Measurements from ENCODE around the gene CTDSPL. TPM values are rescaled to one million over a fixed set of nuclear protein-coding genes. Genes with fewer than 3 reads are reported as not detected.
A peak's percentile ranks its signal among the peaks of the same experiment; 100 is the strongest.

The CTDSPL gene
- polyA plus RNA-seq, 10 donors, result 29.8 to 50.2 (median 36.9) TPM

GRCh38 chr3:37910671-37911400 lies 49.2 kb downstream of the CTDSPL start:
- DNase-seq, result no peak

DNA sequence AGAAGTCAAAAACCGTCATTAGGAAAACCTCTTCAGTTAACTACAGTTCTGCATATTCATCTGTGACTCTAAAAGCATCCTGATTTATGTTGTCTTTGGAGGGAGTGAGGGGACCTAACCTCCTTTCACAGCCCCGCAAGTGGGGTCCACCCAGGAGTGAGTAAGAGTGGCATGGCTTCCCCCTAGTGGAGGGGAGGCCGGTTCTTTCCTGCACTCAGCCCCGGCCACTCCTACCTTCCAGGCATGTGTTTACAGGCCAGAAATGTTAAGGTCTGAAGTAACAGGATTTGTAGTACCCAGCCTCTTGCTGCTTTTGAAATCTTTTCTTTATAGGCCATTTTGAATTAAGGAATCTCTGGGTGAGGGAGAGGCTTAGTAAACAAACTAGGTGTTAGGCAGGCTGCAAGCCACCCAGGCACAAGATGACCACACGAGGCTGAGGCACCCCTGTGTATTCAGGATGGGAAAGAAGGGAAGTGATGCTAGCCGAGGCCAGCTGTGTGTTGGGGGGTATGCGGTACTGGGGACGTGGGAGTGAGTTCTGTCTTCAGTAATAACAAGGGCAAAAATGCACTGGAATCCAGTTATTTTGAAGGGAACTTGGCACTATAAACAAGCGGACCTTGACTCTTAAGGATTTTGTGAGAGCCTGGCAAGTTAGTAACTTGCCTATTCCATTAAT lies 50.5 kb downstream of the CTDSPL start:
- no peak for DNase-seq

DNA sequence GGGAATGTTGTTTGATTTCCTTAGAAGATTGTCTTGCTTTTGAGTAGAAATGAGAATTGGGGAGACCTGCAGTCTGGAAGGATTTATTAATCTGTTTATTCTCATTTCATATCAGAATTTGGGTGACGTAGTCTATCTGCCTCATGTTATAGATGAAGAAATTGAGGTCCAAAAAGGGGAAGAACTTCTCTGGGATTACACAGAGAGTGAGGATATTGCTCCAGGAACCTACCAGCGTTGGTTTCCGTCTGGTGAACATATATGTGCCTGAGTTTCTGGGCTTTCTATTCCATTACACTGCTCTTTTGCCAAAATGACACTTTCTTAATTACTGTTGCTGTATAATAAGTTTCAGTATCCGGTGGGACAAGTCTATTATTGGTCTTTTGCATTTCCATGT lies 51.8 kb downstream of the CTDSPL start:
- no peak for DNase-seq

DNA sequence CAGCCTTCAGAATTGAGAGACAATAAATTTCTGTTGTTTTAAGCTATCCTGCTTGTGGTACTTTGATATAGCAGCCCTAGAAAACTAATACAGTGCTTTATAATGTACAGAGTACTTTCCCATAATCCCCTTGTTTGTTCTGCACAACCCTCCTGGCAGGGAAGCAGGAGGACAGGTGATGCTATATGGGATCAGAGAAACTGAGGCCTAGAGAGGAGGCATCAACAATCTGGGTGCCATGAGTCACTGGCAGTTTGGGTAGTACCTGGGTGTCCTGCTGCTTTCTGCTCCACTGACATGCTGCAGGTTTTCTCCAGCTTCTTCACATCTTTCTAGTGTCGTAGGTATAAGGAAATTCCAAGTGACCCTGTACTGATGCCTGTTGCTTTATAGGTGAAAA lies 55.0 kb downstream of the CTDSPL start:
- DNase-seq, result no peak

DNA sequence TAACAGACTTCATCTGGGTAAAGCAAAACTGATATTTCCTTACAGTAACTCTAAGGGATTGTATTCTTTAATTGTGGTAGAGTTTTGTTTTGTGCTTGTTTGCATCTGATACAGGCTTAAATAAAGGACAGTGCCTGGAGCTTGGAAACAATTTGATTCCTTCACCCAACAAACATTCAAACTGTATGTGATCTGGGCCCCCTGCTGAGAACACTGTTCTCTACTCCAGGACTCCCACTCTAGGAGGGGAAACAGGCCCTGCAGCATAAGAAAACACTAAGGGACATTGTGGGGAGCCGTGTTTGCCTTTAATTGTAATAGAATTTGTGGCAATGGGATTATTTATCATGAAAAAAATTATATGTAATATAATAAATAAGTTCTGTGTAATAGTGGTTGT lies 56.9 kb downstream of the CTDSPL start:
- DNase-seq, result no peak

GRCh38 chr3:37920156-37920699 lies 58.5 kb downstream of the CTDSPL start:
- DNase-seq, result no peak

DNA sequence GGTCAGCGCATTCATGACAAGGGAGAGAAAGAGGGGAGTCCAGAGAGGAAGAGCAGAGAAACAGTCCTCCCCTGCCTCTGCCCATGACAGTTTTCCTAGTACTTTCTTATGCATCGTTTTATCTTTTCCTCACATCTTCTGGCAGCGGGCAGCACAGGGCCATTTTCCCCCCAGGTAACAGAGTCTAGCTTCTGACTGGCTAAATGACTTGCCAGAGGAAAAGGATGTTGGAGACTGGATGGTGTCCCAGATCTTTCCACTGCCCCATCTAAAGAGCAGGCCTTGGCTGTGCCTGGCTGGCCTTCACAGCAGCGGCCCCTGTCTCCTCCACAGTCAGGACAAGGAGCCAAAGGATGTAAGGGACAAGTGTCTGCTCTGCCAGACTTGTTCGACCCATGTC lies 59.3 kb downstream of the CTDSPL start:
- DNase-seq, result no peak

DNA sequence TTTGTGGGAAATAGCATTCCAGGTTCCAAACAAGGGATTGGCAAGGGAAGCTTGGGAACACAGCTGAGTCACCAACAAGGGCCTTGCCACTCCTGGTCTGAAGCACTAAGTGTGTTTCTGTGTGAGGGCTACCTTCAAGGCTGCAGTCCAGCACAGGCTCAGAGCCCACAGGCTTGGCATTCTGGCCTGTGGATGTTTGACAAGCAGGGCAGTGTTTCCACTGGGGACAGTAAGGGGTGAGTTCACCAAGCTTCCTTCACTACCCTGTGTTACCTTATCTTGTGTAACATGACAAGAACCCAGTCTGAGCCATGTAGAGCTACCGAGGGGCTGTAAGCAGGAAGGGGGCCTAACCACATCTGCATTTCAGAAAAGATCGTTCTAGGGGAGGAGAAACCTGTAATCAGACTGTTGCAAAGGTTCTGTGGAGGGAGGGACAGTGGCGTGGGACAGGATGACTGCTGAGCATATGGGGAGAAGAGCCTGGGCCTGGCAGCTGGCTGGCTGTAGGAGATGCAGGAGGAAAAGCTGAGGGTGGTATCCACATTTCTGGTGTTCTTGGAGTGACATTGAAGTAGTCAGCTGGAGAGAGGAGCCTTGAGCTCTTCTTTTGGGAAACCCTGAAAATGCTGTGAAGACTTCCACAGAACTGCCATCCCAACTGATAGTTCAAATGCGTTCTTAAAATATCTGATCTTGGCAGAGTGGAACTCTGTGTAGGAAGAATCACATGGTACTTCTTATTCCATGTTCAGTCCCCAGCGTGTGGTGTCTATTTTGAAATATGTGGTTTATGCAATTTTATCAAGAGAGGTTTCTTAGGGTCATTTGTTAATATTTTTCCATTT lies 61.3 kb downstream of the CTDSPL start:
- no peak for DNase-seq

DNA sequence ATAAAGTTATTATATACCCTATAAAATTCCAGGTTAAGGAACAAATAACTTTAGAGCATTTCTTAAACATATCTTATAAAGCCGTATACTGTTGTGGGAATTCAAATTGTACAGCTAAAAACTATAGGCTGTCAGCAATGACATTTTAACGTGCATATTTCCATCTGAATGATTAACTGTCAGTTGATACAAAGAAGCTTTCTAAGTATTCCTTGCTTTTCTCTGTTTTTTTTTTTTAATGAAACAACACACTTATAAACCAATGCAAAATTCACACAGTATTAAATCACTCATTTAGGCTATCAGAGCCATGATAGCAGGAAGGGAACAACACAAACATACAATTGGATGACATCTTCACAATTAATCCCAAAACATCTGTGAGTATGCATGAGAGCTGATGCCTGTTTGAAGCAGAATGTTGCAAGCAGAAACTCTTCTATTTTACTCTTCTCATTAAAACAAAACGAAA lies 61.9 kb downstream of the CTDSPL start:
- no peak for DNase-seq

- no peak for DNase-seq
These were observed 62.8 kb downstream of the CTDSPL start for GRCh38 chr3:37924453-37924852.

DNA sequence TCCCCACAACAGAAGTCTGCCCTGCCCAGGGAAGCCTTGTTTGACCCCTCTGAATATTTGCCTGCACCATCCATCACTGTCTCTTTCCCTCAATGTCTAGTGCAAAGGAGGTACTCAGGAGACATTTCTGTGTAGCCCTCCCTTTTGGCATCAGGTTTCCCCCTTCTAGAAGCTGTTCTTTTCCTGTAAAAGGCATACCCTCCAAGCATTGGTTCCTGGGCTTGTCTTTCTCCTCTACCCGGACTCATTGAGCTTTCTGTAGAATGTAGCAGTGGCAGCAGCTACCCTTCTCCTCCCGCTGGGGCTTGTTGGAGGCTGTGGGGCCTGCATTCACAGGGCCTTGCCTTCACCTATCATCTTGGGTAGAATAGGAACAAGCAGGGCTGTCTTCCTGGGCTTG lies 63.5 kb downstream of the CTDSPL start:
- DNase-seq, result no peak

GRCh38 chr3:37926611-37927010 lies 64.9 kb downstream of the CTDSPL start:
- DNase-seq, result no peak

- DNase-seq, result no peak
These were observed 68.8 kb downstream of the CTDSPL start for GRCh38 chr3:37930495-37930894.

DNA sequence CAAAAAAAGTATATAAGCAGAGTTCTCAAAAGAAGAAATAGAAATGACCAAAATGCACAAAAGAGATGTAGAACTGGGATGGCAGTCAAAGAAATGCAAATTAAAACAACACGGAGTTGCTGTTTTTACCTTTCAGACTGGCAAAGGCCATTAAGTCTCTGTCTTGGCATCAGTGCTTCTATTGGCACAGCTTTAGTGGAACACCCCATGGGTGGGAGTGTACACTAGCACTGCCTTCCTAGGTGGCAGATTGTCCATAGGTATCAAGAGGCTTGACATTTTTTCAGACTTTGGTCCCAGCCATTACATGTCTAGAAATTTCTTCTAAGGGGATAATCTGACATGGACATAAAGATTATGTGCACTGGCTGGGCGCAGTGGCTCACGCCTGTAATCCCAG lies 70.8 kb downstream of the CTDSPL start:
- DNase-seq, result no peak

GRCh38 chr3:37934631-37935289 lies 73.1 kb downstream of the CTDSPL start:
- no peak for DNase-seq

- no peak for DNase-seq
These were observed 73.6 kb downstream of the CTDSPL start for GRCh38 chr3:37935290-37935668.

DNA sequence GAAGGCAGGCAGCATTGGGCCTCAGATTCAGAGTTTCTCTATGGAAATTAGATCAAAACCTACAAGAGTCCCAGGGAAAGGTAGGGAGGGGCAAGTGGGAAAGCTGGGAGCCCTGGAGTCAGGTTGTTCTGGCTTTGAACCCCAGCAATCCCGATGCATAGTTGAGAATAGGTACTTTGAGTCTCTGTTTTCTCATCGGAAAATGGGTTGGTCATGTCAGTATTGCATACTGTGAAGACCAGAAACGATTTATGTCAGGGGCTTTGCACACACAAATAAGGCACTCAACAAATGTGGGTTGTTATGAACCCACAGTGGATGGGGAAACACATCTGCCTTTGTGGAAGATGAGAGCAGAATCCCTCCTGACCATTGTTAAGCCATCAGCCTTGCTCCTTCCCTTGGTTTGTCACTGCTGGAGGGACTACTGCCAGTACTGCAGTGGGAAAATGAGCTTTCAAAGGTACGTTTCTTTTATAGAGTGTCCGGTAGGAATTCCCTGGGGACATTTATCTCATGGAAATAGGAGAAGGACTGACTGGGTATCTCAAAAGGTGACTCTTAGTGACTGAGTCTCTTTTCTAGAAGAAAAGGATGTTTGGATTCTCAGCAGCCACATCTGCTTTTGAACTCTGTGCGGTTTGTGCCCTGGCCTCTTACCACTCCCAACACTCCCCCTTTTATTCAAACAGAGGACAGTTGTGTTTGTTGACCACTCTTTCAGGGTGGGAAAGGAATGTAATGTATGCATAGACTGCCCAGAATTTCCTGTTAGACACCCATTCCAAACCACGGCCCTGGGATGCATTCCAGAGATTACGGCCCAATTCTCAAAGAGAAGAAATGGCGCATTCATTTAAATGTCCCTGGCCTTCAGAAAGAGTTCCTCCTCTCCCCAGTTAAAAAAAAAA lies 74.3 kb downstream of the CTDSPL start:
- DNase-seq, result peak in 2 of 3 donors; percentile 63 to 87

- DNase-seq, result no peak
These were observed 75.5 kb downstream of the CTDSPL start for GRCh38 chr3:37937156-37937555.

DNA sequence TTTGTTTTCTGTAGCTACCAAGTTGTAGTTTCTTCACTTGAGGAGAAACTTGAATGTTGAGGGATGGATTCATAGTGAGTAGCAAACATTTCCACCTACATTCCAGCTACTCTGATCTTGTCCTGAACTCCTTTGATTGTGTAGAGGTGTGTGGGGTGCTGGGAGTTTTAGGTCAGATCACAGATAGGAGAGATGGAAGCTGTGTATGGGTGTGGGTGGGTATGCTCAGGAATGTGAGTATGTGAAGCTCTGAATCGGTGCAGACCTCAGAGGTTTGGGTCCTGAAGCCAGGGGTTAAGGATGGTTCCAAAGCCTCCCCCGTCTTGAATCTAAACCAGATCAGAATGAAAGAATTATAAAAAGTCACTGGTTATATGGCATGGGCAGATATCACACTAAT lies 76.3 kb downstream of the CTDSPL start:
- no peak for DNase-seq

DNA sequence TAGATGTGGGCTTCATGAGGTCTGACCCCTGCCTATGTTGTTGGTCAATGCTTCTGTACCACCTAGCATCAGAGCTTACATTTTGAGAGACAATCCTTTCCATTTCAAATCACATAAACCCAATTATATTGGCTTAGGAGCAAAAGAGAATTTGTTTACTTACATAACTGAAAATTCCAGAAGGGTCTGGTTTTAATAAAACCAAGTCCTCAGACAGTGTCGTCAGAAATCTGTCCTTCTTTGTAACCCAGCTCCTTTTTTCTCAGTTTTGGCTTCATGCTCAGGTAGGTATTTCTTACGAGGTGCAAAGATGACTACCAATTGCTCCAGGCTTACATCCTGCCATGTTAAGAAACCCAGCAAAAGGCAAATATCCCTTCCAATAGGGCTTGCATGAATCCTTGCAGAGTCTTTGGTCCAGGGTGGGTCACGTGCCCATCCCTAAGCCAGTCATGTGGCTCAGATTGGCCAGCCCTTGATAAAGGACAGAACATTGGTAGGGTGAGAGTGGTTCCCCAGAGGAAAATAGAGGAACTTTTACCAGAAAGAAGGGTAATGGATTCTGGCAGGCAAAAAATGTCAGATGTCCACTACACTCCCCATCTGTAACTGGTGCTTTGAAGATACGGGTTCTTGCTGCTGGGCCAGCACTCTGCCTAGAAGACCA lies 78.7 kb downstream of the CTDSPL start:
- no peak for DNase-seq

All from muscle of back (tissue), 11 donors.